AG04449 (cell line): Measurements from ENCODE around the gene STXBP3.

ENCODE experiments used
- CTCF ChIA-PET: fragments of 350-600 bp; formaldehyde crosslinking; extraction: SDS; loops from one replicate; lab custom pipeline; 2021; ENCODE audit warnings: antibody characterized with exemption; lab: Yijun Ruan, JAX
- POLR2A ChIA-PET: fragments of 400-600, 350-600 bp; formaldehyde crosslinking; extraction: SDS; loops from one replicate; lab custom pipeline; 2020; ENCODE audit warnings: antibody characterized with exemption, inconsistent platforms; lab: Yijun Ruan, JAX
- DNase-seq: peaks from one replicate; pipeline ENCODE4 v3.0.0-alpha.2; 2010; ENCODE audit warnings: low read depth, low spot score
- H3K4me3 ChIP-seq: 2 replicates; pipeline ENCODE4 v1.5.1; 2011; ENCODE audit warnings: low read depth, mild to moderate bottlenecking, control low read depth, low read length
- TF ChIP-seq, protein P1 (sequence below): IDR thresholded peaks from one replicate; pipeline ENCODE4 v1.5.1; 2011; ENCODE audit warnings: mild to moderate bottlenecking, moderate library complexity, low read length, control low read depth, inconsistent platforms; ENCODE audit not compliant: insufficient read depth; ENCODE audit errors: missing control alignments

The STXBP3 gene

DNA sequence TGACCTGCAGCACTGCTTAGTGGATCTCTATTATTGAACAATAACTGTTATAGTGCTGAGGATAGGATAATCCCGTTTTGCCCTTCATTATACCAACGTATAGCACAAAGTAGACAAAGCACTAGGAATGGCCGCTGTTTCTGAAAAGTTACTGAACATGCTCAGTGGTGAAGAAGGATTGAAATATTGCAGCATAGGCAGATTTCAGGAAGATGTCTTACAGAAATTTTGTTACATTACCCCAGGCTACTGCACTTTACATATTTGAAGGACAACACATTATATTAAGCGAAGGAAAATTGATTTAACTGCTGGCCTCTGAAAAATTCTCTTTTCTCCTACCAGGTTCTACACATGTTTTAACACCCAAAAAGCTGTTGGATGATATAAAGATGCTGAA, 62.0 kb downstream of the STXBP3 start:
- ChIA-PET POLR2A (no interaction called here), CTCF (no interaction called here)
- TF ChIP-seq, protein P1, sequence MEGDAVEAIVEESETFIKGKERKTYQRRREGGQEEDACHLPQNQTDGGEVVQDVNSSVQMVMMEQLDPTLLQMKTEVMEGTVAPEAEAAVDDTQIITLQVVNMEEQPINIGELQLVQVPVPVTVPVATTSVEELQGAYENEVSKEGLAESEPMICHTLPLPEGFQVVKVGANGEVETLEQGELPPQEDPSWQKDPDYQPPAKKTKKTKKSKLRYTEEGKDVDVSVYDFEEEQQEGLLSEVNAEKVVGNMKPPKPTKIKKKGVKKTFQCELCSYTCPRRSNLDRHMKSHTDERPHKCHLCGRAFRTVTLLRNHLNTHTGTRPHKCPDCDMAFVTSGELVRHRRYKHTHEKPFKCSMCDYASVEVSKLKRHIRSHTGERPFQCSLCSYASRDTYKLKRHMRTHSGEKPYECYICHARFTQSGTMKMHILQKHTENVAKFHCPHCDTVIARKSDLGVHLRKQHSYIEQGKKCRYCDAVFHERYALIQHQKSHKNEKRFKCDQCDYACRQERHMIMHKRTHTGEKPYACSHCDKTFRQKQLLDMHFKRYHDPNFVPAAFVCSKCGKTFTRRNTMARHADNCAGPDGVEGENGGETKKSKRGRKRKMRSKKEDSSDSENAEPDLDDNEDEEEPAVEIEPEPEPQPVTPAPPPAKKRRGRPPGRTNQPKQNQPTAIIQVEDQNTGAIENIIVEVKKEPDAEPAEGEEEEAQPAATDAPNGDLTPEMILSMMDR, result no peak
- H3K4me3 ChIP-seq, result no peak overlapping the region
- no peak for DNase-seq

DNA sequence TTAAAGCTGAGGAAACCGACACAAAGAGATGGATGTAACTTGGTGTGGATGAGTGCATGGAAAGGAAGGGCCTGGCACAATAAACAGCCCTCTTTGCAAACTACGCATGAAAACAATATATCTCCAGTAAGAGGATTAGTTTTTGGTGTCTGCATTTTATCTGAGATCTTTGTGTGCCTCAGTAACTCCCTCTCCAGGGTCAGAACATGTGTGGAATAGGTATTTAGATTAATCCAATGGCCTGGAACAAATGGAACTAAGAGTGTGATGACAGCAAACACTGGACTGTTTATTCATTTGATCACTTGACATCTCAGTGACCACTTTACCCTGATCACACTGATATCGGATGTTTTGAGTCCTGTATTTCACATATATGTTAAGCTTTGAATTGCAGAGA, 65.1 kb downstream of the STXBP3 start:
- DNase-seq, result no peak
- H3K4me3 ChIP-seq, result no peak overlapping the region
- CTCF ChIA-PET, result interaction anchor here (1.1 kb wide), 1 partner anchor 16 kb away, joined by 3 read pairs; no protein-coding TSS in a partner anchor
- POLR2A ChIA-PET, result no interaction called here
- TF ChIP-seq, protein P1, result no peak

- ChIA-PET POLR2A (no interaction called here), CTCF (interaction anchor here (0.9 to 2.9 kb wide), 3 partner anchors 11 to 84 kb away, joined by 5 to 16 read pairs (median 10); no protein-coding TSS in a partner anchor)
- no peak overlapping the region for H3K4me3 ChIP-seq
- TF ChIP-seq, protein P1, result no peak
- DNase-seq, result no peak
Observed at GRCh38 chr1:108813326-108813725, 66.9 kb downstream of the STXBP3 start.

DNA sequence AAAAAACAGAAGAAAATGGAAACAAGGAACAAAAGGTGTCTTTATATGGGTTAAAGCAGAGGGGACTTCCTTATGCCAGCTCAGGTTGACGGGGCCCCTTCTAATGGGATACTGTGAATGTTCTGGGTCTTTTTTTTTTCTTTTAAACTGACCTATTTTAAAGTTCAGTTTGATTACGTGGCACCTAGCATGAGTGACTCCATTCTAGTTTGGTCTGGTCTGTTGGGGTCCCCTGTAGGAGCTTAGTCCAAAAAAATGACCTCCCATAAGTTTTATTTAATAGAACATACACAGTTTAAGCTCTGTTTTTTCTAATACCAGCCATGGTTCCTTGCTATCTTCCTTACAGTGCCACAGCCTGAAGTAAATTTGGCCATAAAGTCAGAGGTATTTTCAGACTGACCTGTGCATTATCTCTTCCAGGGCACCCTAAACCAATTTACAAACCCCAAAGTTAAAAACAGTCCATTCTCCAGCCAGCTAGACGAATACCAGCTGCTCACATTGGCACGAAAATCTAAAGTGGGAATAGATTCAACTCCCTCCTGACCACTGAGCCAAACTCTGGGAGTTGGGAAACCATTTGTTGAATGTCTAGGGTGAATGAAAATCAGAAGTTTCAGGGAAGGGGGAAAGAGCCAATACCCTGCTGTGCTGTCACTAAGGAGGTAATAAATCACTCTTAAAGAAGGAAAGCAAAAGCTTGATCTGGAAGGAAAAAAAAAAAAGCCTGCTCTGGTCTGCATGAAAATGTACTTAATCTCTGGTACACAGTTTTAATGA, 68.1 kb downstream of the STXBP3 start:
- TF ChIP-seq, protein P1, result no peak
- H3K4me3 ChIP-seq, result no peak overlapping the region
- CTCF ChIA-PET, result interaction anchor here (2.4 to 2.9 kb wide), 2 partner anchors 13 to 83 kb away, joined by 10 to 16 read pairs; no protein-coding TSS in a partner anchor
- DNase-seq, result no peak
- POLR2A ChIA-PET, result interaction anchor here (0.9 kb wide), 1 partner anchor 15 kb away, joined by 3 read pairs; no protein-coding TSS in a partner anchor

DNA sequence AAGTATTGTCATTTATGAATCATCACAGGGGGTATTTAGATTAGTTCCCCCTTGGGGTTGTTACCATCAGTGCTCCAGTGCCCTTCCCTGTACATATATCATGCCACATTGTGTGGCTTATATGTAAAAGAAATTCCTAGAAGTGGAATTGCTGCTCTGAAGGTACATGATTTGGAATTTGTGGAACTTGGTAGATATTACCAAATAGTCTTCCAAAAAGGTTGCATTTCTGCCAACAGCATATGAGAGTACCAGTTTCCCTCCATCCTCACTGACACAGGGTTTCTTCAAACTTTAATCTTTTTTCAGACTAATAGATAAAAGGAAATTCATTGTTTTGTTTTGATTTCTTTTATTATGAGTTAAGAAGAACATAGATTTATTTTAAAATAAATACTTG, 69.1 kb downstream of the STXBP3 start:
- DNase-seq, result no peak
- no peak overlapping the region for H3K4me3 ChIP-seq
- TF ChIP-seq, protein P1, result no peak
- ChIA-PET POLR2A (no interaction called here), CTCF (no interaction called here)
